GM19372 (cell line): Measurements from ENCODE around the gene RNASEH2A.
A peak's percentile ranks its signal among the peaks of the same experiment; 100 is the strongest.

ENCODE experiments used
- ATAC-seq: cut with Tn5 transposase; IDR thresholded peaks from one replicate; pipeline ENCODE4 v1.9.1; 2021; ENCODE audit warnings: mild to moderate bottlenecking, low read depth, moderate library complexity; ENCODE audit not compliant: unreplicated experiment

The RNASEH2A gene

DNA sequence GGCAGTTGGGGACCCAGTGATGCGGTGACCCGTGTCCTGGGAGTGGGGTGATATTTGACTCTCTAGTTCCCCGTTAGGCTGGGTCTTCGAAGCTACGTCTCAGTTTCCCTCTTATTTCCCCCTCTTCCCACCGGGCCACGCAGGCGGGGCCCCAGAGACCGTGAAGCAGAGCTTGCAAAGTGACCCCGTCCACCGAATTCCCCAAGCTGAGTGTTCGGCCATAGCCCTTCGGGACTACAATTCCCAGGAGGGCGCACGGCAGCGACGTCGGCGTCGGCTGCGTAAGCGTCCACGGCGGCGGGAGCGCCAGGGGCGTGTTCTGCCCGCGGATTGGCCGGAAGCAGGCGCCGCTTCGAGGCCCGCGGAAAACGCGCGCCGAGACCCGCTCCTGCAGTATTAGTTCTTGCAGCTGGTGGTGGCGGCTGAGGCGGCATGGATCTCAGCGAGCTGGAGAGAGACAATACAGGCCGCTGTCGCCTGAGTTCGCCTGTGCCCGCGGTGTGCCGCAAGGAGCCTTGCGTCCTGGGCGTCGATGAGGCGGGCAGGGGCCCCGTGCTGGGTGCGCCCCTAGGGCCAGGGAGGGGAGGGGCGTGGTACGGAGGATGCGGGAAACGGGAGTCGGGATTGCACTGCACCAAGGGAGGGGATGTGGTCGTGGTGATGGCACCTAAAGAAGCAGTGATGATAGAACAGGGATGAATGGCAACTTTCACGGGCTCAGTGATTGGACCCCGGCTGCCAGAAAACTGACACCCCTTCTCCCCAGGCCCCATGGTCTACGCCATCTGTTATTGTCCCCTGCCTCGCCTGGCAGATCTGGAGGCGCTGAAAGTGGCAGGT is at the start of gene RNASEH2A:
Gene RNASEH2A (plus strand): TSS at position 343 of the 840 bp plus-strand sequence. CDS start 90 bp downstream, at position 433.
- peak; percentile 84 for ATAC-seq

DNA sequence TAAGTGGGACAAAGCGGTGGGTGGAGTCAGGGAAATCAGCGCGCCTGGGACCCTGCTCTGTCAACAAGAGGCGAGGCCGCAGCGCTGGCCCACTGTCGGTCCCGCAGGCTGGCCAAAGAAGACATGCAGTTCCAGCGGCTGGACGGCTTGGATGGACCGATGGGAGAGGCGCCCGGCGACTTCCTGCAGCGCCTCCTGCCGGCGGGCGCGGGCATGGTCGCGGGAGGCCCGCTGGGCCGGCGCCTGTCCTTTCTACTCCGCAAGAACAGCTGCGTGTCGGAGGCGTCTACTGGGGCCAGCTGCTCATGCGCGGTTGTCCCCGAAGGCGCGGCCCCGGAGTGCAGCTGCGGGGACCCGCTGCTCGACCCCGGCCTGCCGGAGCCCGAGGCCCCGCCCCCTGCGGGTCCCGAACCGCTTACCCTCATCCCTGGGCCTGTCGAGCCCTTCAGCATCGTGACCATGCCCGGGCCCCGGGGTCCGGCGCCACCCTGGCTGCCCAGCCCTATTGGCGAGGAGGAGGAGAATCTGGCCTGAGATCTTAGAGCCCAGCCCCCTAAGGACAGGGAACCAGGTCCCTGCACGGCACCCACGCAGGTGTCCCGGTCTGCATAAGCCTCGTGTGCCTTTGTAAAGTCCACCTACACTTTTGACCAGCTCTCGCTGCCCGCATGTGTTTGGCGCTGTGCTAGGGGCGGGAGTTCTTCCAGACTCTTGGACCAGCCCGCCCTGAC is 48.7 kb upstream of the RNASEH2A start:
- no peak for ATAC-seq

DNA sequence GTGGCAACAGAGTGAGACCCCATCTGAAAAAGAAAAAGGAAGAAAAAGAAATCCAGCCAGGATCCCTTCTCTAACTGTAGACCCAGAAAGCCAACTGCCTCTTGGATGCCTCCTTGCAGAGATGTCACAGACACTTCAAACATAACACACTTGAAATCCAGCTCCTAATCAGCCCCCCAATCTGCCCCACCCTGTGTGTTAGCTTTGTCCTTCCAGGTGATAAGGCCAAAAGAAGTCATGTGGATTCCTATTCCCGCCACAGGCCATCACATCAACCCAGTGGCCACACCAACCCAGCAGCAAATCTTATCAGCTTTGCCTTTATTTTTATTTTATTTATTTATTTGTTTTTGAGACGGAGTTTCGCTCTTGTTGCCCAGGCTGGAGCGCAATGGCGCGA is 46.7 kb upstream of the RNASEH2A start:
- ATAC-seq: no peak

DNA sequence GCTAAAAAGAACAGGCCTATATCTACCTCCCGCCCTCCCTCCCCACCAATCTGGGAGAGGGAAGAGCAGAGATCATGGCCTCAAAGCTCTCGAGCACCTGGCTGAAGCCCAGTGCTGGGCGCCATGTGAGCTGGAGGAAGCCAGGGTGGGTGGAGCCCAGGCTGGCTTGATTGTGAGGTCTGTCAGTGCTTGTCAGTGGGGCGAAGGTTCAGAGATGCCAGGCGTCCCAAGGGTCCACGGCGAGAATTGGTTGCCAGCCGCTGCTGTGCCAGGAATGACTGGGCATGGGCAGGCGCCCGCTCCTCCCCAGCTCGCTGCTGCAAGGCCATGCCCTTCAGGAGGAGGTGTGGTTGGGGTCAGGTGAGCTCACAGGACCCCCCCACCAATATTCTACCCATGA is 43.3 kb upstream of the RNASEH2A start:
- ATAC-seq: no peak

DNA sequence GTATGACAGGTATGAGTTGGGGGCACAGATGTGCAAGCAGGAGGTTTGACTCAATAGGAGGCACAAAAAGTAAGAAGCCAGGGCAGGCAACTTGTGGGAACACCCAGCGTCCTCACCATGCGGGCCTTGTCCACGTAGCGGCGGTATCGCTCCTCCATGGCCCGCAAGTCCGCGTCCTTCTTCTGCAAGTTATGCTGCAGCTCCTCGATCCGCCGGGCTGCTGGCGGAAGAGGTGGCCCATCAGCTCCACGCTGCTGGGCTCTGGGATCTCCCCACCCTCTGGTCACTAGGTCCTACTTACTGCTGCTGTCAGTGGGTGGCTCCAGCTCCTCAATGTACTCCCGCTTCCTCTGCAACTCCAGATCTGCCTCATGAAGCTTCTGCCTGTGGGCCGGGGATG is 41.7 kb upstream of the RNASEH2A start:
- ATAC-seq: no peak

DNA sequence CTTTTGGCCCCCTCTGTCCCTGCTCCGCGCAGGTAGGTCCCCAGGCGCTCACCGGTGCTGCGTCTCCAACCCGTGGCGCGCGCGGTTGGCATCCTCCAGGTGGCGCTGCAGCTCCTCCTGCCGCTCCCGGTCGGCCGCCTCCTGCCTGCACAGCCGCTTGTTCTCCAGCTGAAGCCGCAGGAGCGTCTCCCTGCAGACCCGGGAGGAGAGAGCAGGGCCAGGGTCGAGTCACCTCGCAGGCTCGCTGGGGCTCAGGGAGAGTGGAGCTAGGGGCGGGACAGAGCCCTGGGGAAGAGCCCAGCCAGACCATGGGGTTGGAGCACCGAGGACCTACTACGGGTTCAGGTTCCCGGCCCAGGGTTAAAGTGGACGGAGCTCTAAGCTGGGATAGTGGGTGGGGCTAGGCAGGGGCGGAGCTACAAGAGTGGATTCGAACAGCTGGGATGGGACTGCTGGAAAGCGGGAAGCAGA is 40.3 kb upstream of the RNASEH2A start:
- ATAC-seq: no peak

DNA sequence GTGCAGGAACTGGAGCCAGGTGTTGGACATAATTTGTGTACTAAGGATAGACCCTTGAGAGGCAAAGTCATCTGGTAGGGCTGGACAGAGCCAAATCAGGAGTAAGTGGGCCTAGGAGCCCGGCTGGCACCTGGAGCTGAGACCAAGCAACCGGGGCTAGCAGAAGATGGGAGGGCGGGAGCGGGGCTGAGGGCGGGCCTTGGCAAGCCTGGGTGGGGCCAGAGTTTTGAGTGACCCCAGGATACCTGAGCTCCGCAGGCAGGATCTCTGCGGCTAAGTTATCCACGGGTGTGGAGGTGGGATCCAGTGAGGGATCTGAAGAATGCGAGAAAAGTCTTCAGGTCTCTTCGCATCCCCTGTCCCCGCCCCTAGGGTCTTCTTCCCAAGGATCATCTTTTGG is 39.2 kb upstream of the RNASEH2A start:
- no peak for ATAC-seq

DNA sequence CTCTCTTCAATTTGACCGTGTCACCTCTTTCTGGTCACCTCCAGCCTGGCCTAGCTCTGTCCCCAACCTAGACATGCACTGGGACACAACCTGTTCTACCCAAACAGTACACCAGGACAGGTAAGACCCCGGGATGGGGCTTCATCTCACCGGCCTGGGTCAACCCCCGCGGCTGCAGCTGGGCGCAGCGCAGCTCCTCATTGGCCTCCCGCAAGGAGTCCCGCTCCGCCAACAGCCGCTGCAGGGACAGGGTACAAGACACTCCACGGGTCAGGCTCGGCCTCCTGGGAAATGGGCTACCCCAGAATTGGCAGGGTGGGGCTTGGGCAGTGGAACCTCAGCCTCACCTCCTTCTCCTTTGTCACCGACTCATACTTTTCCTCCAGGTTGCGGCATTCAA is 38.7 kb upstream of the RNASEH2A start:
- ATAC-seq: no peak

DNA sequence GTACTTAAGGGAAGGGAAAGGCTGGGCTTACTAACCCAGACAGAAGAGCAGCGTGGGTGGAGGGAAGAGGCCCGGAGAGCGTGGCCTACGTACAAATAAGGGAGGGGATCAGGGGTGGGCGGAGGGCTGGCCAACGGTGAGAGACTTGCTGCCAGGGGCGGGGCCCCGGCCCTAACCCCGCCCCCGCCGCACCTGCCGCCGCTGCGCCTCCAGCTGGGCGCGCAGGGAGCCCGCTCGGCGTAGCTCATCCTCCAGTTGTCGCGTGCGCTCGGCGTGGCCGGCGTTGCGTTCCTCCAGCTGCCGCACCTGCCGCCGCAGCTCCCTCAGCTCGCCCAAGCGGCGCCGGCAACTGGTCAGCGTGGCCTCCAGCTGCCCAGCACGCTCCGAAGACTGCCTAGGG is 36.7 kb upstream of the RNASEH2A start:
- ATAC-seq: no peak

DNA sequence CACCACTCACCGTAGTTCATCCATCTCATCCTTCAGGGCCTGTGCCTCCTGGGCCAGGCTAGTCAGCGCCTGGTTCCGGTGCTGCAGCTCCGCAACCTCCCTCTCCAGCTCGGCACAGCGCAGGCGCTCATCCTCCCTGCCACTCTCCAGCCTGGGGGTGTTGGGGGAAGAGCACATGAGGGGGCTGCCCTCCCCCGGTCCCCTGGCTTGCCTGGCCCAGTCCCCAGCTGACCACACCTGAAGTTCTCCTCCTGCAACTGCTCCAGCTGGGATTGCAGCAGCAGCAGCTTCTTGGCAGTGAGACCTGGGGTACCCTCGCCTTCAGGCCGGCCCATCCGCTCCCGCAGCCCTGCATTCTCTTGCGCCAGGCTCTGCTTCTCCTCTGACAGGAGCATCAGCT is 35.5 kb upstream of the RNASEH2A start:
- ATAC-seq: no peak

DNA sequence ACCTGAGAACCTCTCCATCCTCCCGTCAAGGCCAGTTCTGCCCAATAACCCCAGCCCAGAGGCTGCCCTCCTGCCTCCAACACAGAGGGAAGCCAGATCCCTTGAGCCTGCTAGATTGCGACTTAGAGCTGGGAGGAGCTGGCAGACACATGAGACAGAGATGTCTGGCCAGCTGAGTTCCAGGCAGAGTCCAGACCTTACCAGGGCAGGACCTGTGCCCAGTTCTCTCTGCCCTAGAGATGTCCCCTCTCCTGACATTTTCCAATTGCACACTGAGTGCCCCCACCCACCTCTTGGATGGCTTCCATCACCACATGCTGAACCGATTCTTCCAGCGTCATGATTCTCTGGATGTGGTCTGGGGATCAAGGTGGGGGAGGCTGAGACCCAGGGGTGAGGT is 34.1 kb upstream of the RNASEH2A start:
- ATAC-seq: no peak

DNA sequence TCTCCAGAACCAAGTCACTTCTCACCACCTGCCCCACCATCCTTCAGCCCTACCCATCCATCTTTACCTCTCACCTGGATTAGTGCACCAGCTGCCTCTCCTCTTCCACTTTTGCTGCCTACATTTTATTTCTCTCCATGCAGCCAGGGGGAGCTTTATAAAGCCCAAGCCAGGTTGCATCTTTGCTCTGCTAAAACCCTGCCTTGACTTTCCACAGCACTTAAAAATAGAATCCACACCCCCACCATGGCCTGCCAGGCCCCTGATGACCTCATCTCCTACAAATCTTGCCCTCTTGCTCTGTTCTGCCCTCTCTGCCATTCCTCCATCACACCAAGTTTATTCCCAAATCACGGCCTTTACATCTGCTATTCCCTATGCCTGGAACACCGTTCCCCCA is 32.8 kb upstream of the RNASEH2A start:
- no peak for ATAC-seq

DNA sequence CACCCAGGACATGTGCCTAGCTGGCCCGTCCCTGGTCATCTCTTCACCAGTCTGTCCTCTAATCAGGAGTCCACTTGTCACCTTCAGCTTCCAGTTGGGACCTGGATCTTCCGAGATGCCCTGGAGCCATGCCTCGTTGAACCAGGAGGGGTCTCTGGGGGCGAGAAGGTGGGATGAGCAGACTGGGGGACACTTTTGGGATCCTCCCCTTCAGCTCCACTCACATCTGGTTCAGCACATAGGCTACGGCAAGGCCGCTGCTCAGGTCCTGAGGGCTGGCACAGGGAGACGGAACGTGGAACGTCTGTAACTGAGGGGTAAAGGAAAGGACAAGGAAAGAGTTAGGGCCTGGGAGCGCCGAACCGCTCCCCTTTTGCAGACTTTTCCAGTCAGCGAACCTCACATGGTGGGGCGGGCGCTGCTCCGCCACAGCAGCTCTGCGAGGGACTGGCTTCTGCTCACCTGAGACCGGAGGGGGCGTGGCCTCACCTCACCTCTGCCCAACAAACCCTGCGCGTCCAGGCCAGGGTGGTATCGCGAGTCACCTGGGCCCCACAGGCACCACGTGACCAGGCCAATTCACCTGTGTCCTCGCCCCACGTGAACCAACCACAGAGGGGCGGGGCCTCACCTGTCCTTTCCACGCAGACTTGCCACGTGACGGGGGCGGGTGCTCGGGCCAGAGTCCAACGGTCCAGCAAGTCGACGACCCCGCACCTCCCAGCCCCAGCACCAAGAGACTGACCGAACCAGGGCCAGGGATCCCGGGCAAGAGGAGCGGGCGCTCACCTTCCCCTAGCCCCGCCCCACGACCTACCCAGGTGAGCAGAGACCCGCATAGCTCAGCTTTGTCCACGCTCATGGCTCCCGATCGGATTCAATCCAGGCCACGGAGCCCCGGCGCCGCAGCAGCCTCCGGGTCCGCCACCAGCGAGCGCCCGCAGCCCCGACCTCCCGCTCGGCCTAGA is 31.5 kb upstream of the RNASEH2A start, which contains the start of gene HOOK2:
Gene HOOK2 (minus strand): TSS at position 965 of the 968 bp plus-strand sequence. CDS start 103 bp downstream, at position 862.
- no peak for ATAC-seq

DNA sequence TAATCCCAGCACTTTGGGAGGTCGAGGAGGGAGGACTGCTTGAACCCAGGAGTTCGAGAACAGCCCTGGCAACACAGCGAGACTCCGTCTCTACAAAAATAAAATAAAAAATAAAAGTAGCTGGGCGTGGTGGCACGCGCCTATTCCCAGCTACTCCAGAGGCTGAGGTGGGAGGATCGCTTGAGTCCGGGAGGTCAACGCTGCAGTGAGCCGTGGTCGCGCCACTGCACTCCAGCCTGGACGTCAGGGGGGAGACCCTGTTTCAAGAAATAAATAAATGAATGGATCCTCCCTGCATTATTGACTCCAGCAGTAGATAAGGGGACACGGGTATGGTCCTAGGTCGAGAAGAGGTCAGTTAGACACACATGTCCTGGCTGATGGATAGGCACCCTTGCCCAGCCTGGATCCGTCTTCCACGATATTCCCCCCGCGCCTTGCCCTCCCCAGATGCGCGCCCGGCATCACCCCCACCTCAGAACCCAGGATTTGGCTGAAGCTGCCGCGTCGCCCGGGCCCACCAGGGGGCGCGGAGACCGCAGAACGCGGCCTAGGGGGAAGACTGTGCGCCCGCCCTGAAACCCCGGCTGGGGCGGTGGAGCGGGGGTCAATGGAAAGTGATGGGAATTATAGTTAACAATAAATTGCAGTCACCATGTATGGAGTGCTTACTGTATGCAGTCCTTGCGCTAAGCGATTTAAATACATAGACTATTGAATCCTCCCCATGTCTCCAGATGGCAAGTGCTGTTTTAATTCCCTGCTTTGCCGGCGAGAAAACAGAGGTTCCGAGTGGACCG is 29.0 kb upstream of the RNASEH2A start:
- no peak for ATAC-seq

DNA sequence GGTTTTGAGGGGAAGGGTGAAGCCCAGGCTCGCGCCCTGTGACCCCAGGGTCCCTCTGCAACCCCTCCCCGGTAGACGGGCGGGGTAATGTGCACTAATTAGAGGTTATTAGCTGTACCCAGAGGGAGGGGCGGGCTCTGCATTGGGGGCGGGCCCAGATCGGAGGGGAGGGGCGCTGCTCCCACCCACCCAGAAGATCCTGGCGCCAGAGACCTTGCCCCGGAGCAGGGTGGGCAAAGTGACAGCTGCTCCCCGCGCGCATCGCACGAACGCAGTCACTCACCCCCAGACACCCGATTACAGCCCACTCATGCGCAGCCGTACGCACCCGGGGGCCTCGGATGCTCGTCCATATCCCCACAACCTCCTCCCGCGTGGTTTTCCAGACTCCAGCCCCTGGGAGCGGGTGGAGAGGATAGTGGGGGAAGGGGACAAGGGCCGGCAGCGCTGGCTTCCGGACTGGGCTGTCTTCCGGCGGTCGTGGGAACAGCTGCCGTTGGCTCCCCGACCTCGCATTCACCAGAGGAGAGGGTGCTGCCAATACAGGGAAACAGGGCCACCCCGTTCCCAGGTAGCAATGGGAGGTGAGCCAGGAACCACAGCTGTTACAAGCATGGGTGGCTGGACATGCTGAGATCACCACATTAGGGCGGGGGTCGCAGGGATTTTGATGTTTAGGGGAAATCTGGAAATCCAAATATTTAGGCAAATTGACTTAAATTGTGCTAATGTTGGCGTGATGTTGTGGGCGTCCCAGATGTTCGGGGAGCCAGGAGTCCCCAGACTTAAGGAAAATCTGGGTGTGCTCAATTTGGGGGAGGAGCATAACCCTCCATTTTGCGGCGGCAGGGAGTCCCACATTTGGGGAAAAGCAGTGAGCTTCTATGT is 28.1 kb upstream of the RNASEH2A start:
- ATAC-seq: no peak

DNA sequence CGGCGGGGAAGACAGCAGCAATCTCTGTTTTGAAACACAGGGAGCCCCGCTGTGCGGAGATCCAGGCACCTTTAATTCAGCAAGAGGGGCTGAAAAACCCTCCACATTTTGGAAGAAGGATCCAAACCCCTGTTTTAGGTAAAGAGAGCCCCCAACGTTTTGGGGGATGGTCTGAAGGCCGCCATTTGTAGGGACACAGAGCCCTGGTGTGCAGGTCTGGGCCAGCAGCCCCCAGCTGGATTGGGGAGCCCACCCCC is 27.6 kb upstream of the RNASEH2A start:
- ATAC-seq: no peak

DNA sequence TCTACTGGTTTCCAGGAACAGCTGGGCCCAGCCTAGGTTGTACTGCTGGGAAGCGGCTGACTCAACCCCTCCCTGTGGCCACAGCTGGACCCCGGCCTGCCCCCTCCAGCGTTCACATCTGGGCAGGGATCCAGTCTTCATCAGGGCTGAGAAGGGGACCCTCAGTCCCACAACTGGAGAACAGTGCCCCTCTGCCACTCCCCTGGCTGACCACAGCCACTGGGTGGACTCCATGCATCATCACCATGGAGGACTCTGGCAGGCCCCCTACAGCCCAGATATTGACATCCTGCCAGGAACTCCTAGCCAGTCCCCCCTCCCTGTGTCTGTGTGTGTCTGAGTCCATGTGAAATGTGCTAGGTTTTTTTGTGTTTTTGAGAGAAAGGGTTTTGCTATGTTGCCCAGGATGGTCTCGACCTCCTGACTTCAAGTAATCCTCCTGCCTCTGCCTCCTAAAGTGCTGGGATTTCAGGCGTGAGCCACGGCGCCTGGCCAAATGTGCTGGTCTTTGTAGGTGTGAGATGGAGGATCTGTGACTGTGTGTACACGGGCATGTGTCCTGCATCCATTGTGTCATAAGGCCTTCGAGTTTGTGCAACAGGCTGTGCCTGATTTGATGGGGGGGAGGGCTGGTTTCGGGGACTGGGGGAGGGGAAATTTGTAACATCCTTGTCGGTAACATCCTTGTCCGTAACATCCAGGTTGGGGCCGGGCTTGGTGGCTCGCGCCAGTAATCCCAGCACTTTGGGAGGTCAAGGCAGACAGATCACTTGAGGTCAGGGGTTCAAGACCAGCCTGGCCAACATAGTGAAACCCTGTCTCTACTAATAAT is 27.0 kb upstream of the RNASEH2A start:
- no peak for ATAC-seq

DNA sequence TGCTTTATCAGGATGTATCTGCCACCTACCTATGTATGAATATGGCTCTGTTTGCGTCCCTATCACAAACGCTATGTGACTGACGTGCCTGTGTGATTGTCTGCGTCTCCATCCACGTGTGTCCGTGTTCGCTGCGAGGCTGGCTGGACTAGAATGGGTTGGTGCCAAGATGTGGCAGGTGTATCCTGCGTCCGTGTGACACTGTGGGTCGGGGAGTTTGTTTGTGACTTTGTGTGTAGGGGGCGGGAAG is 24.3 kb upstream of the RNASEH2A start:
- ATAC-seq: no peak
